Activated CD4-positive, alpha-beta T cell treated with anti-CD3 and anti-CD28 coated beads, Interleukin-2, amount 50 U/mL, for 48 hours (primary cell): Measurements from ENCODE around the gene TRMT11.
"Not testable (repeated sequence)": the region's sequence is repeated elsewhere in the genome, so short reads cannot be mapped to it uniquely, and the experiment has no call there.

Experiments
- DNase-seq, 2 experiments: peaks; one replicate each; pipeline ENCODE4 v3.0.0-alpha.2; 2020

The TRMT11 gene

DNA sequence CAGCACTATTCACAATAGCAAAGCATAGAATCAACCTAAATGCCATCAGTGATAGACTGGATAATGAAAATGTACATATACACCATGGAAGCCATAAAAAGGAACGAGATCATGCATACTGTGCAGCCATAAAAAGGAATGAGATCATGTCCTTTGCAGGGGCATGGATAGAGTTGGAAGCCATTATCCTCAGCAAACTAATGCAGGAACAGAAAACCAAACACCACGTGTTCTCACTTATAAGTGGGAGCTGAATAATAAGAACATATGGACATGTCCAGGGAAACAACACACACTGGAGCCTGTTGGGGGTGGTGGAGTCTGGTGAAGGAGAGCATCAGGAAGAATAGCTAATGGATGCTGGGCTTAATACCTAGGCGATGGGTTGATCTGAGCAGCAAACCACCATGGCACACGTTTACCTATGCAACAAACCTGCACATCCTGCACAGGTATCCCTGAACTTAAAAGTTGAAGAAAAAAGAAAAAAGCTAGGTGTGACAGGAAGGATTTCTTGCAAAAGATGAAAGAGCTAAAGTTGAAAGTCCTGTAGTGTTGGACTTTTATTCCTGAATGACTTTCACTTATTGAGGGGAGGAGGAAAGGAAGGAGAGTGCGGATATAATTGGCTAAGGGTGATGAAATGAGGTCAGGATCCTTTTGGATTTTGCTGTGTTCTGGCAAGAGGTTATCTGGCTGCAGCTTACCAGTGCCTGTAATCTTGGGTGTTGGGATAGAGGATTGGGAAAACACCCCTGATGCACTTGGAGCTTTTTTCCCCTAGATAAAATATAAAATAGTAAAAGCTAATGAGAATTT lies 8.5 kb downstream of the TRMT11 start:
- DNase-seq: no peak

- peak; percentile 64 to 75 for DNase-seq
Observed at GRCh38 chr6:125995972-125996580, 9.7 kb downstream of the TRMT11 start.

DNA sequence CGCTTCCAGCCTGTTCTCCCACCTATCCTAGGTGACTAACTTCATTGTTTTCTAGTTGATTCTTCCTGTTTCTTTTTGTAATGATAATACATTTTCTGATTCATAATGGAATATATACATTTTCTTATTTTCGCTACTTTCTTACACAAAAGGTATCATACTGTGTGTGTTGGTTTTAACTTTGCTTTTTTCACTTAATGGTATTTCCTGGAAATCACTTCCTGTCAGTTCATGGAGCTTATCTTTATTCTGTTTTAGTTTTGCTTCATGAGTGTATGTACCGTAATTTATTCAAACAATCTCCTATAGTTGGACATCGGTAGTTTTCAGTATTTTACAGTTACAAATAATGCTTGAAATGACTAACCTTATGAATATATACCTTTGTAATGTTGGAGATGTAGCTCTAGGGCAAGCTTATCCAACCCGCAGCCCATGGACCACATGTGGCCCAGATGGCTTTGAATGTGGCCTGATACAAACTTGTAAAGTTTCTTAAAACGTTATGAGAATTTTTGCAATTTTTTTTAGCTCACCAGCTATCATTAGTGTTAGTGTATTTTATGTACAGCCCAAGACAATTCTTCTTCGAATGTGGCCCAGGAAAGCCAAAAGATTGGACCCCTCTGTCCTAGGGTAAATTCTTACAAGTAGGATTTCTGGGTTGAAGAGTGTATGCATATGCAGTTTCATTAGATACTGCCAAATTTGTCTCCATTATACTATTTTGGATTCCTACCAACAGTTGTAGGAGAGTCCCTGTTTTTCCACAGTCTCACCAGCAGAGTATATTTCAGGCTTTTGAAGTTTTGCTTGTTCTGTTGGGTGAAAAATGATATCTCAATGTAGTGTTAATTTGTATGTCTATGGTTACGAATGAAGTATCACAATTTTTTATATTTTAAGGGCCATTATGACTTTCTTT lies 16.7 kb downstream of the TRMT11 start:
- no peak for DNase-seq

- DNase-seq: no peak
Observed at GRCh38 chr6:126007800-126008199, 21.5 kb downstream of the TRMT11 start.

DNA sequence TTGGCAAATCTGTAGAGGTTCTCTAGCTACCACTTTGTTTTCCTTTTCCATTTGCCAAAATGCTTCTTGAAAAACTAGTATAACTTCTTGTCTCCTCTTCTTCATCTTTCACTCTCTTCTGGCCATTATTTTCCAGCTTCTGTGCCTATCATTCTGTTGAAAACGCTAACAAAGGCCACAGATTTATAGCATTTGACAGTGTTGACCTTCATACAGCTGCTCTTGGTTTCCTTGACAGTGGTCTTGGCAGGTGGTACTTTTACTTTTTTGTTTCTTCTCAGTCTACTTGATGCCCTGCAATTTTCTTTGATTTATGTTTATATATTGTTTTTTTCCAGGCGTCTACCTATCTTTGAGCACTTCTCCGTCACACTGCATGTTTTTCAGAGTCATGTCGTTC lies 23.7 kb downstream of the TRMT11 start:
- DNase-seq: no peak

DNA sequence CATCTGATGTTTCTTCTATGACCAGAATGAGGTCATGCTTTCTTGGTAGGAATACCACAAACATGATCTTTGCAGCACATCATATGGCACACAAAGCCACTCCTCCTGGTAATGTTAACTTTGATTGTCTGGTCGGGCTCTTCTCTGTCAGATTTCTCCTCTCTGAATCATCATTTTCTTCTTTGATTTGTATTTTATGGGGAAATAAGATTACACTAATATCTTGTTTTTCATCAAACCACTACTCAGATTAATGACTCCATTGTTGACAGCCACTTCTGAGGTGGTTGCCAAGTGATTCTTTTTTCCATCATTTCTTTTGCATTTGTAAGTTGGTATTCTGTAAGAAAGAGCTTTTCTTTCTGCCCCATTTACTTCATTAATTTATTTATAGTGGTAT lies 29.5 kb downstream of the TRMT11 start:
- DNase-seq: no peak

GRCh38 chr6:126016591-126016990 lies 30.3 kb downstream of the TRMT11 start:
- no peak for DNase-seq

DNA sequence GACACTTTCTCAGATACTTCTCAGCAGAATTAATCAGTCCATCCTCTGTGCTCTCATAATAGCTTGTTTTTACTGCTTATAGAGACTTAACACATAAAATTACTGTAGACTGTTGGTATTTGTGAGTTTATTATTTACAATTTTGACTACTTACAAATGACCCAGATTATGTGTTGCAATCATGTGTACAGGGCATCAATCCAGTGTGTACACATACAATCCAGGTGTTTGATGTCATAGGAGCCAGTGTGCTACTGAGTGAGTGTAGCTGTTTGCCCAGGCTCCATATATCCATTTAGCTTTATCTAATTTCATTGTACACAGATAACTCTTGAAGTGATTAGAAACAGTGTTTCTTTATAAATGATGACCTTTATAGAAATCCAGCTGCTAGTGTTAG lies 31.3 kb downstream of the TRMT11 start:
- no peak for DNase-seq

- DNase-seq: no peak
Observed at GRCh38 chr6:126020305-126021050, 34.1 kb downstream of the TRMT11 start.

DNA sequence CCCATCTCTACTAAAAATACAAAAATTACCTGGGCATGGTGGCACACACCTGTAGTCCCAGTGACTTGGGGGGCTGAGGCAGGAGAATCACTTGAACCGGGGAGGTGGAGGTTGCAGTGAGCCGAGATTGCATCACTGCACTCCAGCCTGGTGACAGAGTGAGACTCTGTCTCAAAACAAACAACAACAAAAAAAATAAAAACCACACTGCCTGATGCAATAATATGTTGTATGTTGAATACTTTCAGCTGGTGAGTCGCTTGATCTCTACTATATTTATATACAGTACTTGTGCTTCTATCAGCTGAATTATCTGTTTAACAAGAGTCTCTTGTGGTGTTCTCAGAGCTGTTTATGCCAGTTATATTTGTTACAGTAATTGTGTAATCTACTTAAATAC lies 37.1 kb downstream of the TRMT11 start:
- not testable (repeated sequence) for DNase-seq

GRCh38 chr6:126026001-126026400 lies 39.7 kb downstream of the TRMT11 start:
- no peak for DNase-seq

GRCh38 chr6:126027601-126028000 lies 41.3 kb downstream of the TRMT11 start:
- DNase-seq: no peak

GRCh38 chr6:126030045-126030444 lies 43.7 kb downstream of the TRMT11 start:
- no peak for DNase-seq

DNA sequence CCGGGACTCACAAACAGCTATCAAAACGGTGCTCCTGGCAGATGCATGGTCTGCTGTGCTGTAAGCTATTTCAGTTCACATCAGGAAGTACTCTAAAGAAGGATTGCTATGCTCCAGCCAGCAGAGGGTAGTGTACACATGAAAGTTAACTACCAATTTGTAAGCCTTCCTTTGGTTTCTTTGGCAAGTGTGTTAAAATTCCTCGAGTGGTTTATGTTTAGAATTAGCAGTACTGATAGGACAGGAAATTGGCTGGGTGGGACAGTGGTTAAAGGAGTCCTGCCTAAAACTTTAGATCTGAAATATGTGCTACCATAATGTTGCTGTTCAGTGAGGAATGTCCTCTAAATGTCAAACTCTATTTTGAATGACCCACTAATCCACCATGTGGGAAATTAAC lies 47.4 kb downstream of the TRMT11 start:
- no peak for DNase-seq

GRCh38 chr6:126034656-126035055 lies 48.3 kb downstream of the TRMT11 start:
- DNase-seq: no peak

GRCh38 chr6:126035764-126036163 lies 49.4 kb downstream of the TRMT11 start:
- no peak for DNase-seq

DNA sequence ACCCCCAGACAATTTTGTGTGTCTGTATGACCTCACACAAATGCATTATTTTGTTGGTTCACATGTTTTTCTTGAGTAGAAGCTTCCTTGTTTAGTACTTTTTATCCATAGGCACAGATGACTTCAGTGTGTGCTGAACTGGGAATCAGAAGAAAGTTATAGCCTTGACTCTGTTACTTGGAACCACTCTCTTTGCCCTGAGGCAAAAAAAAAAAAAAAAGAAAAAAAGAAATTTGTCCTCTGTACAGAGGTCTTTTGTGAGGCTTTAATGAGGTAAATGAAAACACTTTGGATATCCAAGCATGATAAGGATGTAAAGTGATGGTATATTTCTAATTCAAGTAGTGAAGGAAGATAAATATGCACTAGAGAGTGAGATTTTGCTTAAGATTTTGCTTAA lies 51.9 kb downstream of the TRMT11 start:
- DNase-seq: no peak

- DNase-seq: no peak
Observed at GRCh38 chr6:126039284-126039683, 52.9 kb downstream of the TRMT11 start.

DNA sequence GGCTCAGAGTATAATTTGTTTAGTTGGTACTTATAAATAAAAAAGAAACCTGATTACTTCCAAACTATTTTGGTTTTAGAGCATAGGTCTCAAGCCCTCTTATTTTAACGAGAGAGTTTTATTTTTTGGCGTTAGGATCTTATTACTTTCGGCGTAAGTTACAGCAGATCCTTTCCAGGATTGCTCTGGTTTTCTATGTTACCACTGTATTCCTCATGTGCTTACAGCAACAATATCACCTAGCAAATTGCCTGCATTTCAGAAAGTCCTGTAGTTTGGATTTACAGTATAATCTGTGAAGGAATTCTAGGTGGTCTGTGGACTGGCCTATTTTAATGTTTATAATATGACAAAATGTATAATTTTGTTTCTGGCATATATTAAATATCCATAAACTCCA lies 54.1 kb downstream of the TRMT11 start:
- DNase-seq: no peak

- no peak for DNase-seq
Observed at GRCh38 chr6:126040826-126041225, 54.5 kb downstream of the TRMT11 start.

DNA sequence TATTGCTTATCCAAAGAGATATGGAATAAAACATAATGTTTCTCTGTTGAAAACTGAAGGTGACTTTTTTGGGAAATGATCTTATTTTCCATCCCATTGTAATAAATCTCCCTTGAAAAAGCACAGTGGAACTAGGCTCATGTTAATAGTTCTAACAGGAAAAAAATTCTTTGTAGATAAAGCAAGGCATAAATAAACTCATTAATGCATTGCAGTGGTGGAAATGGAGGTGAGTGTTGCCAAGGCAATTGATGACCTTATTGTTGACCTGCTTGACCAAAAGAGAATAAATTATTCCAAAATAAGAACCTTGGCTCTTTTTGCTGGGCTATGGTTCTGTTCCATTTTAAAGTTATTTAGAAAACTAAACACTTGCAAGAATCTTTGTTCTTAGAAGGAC lies 55.2 kb downstream of the TRMT11 start:
- DNase-seq: no peak

- no peak for DNase-seq
Observed at GRCh38 chr6:126042001-126042419, 55.7 kb downstream of the TRMT11 start.

DNA sequence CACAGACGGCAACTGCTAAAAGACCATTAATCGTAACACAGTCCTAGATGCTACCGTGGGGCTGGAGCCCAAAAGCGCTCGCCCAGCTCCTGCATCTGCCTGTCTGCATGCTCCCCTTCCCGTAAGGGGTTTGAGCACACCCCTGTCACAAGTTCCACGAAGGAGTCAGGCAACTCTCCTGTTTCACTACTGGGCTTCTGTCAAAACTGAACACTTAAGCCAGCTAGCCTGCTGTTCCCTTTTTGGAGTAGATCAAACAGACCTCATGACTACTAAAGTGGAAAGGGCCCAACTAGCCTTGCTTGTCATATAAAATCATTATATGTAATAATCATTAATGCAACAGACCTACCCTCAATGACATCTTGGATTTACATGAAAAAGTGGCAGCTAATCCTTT lies 61.3 kb downstream of the TRMT11 start:
- DNase-seq: no peak
